Transverse colon (tissue), 4 donors: ENCODE measurements around the gene TNRC6B. TPM values are rescaled to one million over a fixed set of nuclear protein-coding genes. Genes with fewer than 3 reads are reported as not detected.

Source experiments
- DNase-seq: peaks from one replicate; pipeline ENCODE4 v3.0.0-alpha.2; 2019
- H3K27ac ChIP-seq, 4 donors: fragments of 200-600 bp; sonication (generic); 2 replicates each; pipeline ENCODE4 v1.5.1; 2016 to 2018; ENCODE audit warnings: inconsistent platforms in 4 of 4
- H3K27me3 ChIP-seq: fragments of 200-600 bp; sonication (generic); 2 replicates; pipeline ENCODE4 v1.5.1; 2017; ENCODE audit warnings: inconsistent platforms
- H3K36me3 ChIP-seq, 4 donors: fragments of 200-600 bp; sonication (generic); 2 replicates each; pipeline ENCODE4 v1.5.1; 2017 to 2019; ENCODE audit warnings: inconsistent platforms in 4 of 4
- H3K4me1 ChIP-seq, 4 donors: fragments of 200-600 bp; sonication (generic); 2 replicates each; pipeline ENCODE4 v1.5.1; 2017 to 2020; ENCODE audit warnings: inconsistent platforms in 4 of 4
- H3K4me3 ChIP-seq, 4 donors: fragments of 200-600 bp; sonication (generic); 1 replicate in 1 of 4; 2 replicates in 3 of 4; pipeline versions ENCODE4 v1.5.1 to v1.6.1; 2017 to 2019; ENCODE audit warnings: inconsistent platforms in 4 of 4
- H3K9me3 ChIP-seq, 2 donors: fragments of 200-600 bp; sonication (generic); 2 replicates each; pipeline ENCODE4 v1.5.1; 2017 to 2019; ENCODE audit warnings: inconsistent platforms in 2 of 2
- EP300 ChIP-seq: sonication (generic); formaldehyde crosslinking; IDR thresholded peaks from one replicate; pipeline ENCODE4 v1.6.1; 2017; ENCODE audit warnings: antibody characterized with exemption, low read depth
- POLR2A ChIP-seq: fragments of 450-650 bp; IDR thresholded peaks from one replicate; pipeline ENCODE4 v1.6.1; 2016; ENCODE audit warnings: antibody characterized with exemption, mild to moderate bottlenecking, moderate library complexity
- POLR2AphosphoS5 ChIP-seq, 3 donors: sonication (generic); formaldehyde crosslinking; IDR thresholded peaks; one replicate each; pipeline ENCODE4 v1.6.1; 2016; ENCODE audit warnings: antibody characterized with exemption in 3 of 3
- WGBS, 2 donors: methylation state at CpG; one replicate each; pipeline ENCODE4 v1.1.5; 2018; ENCODE audit warnings: low coverage in 1 of 2; 5-methylcytosine and 5-hydroxymethylcytosine counted together
- in situ Hi-C, 4 donors: fragments of 200-750 bp; cut with MboI; loops; one replicate each; pipeline versions ENCODE4 v1.15.0 to v1.15.1; 2017; ENCODE audit warnings: low sequenced_read_pairs in 3 of 4, low pct_ligation_motif_present in 1 of 4, low pct_unique_long_range_greater_than_20kb in 1 of 4
- intact Hi-C: fragments of 100-400 bp; cut with DNase I; formaldehyde crosslinking; loops from one replicate; pipeline ENCODE4 v1.15.1; 2023; ENCODE audit warnings: low total_unique reads
- total RNA-seq, 4 donors: library from RNA; depleted of rRNA; stranded (reverse); fragments of >200 nt; gene quantifications; one replicate each; pipeline ENCODE4 v1.1.0, GENCODE V29; 2016
- TF ChIP-seq, protein P1 (sequence below), 5 experiments: fragments of 200-600 bp in 3 of 5; fragments of 450-650 bp in 2 of 5; sonication (generic) in 3 of 5; IDR thresholded peaks; 1 replicate in 2 of 5; 2 replicates in 3 of 5; pipeline ENCODE4 v1.5.1; 2016 to 2017; ENCODE audit warnings: antibody characterized with exemption in 5 of 5, inconsistent platforms in 3 of 5, mild to moderate bottlenecking in 2 of 5, moderate library complexity in 1 of 5

The TNRC6B gene
- total RNA-seq, 4 donors from 2014 or later: 36.7 to 108 (median 54.0) TPM

DNA sequence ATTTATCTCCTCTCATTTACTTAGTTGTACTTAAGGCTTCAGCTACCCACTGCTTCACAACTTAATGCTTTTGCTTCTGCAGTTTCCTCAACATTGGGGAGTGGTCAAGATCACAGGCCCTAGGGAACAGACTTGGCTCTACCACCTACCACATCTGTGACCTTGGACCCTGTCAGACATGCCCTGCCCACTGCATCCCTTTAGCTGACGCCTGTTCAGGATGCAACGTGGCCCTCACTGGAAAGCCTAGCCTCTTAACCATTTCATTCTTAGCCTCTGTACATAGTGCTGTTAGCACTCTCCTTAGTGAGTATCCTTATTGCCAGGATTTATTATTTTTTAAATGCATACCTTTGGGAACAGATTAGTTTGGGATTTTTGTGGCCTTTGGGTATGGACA lies 34.4 kb downstream of the TNRC6B start:
- peak overlapping the region in 2 of 4 donors; percentile 22 for H3K27ac ChIP-seq
- no peak for DNase-seq
- WGBS, 2 donors: 44 to 70% methylated on average over 2 of the region's 2 CpGs
- H3K9me3 ChIP-seq: no peaks in the 10 kb centered on the region
- TF ChIP-seq EP300 (no peak), POLR2AphosphoS5 (IDR thresholded peaks at IDR 0.05) (no peak), POLR2A (no peak)
- TF ChIP-seq, protein P1, sequence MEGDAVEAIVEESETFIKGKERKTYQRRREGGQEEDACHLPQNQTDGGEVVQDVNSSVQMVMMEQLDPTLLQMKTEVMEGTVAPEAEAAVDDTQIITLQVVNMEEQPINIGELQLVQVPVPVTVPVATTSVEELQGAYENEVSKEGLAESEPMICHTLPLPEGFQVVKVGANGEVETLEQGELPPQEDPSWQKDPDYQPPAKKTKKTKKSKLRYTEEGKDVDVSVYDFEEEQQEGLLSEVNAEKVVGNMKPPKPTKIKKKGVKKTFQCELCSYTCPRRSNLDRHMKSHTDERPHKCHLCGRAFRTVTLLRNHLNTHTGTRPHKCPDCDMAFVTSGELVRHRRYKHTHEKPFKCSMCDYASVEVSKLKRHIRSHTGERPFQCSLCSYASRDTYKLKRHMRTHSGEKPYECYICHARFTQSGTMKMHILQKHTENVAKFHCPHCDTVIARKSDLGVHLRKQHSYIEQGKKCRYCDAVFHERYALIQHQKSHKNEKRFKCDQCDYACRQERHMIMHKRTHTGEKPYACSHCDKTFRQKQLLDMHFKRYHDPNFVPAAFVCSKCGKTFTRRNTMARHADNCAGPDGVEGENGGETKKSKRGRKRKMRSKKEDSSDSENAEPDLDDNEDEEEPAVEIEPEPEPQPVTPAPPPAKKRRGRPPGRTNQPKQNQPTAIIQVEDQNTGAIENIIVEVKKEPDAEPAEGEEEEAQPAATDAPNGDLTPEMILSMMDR (IDR thresholded peaks at IDR 0.05): no peak
- H3K36me3 ChIP-seq: no peaks in the 10 kb centered on the region
- peaks cover 10 to 76% (median 27%) of the 10 kb centered on the region in 4 donors for H3K4me1 ChIP-seq
- in situ Hi-C loops: no loop called here
- no peak overlapping the region for H3K4me3 ChIP-seq
- no peaks in the 10 kb centered on the region for H3K27me3 ChIP-seq
- intact Hi-C loops: no loop called here

DNA sequence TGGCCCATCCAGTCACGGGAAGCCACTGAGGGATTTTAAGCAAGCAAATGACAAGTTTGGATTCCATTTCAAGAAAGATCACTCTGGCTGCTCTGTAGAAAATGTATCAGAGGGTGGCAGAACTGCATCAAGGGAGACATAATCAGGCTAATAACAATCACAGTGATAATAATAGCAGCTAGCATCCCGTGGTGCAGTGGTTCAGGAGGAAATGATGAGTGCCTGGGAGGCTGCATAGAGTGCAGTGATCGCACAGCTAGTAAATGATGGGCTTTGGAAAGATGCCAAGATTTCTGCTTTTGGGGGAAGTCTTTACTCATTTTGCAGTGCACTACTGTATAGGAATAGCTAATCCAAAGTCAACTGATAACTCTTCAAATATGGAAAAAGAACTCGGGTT lies 35.8 kb downstream of the TNRC6B start:
- Histone ChIP-seq H3K27ac (no peak overlapping the region), H3K36me3 (no peaks in the 10 kb centered on the region), H3K27me3 (no peaks in the 10 kb centered on the region), H3K4me1 (peaks cover 10 to 85% (median 29%) of the 10 kb centered on the region in 4 donors), H3K4me3 (no peak overlapping the region), H3K9me3 (no peaks in the 10 kb centered on the region)
- WGBS, 2 donors: 52 to 64% methylated on average over 3 to 4 of the region's 4 CpGs
- in situ Hi-C loops (no loop called here), intact Hi-C loops (no loop called here)
- TF ChIP-seq POLR2AphosphoS5 (IDR thresholded peaks at IDR 0.05) (no peak), POLR2A (no peak), EP300 (no peak)
- TF ChIP-seq, protein P1 (IDR thresholded peaks at IDR 0.05): no peak
- DNase-seq: no peak

DNA sequence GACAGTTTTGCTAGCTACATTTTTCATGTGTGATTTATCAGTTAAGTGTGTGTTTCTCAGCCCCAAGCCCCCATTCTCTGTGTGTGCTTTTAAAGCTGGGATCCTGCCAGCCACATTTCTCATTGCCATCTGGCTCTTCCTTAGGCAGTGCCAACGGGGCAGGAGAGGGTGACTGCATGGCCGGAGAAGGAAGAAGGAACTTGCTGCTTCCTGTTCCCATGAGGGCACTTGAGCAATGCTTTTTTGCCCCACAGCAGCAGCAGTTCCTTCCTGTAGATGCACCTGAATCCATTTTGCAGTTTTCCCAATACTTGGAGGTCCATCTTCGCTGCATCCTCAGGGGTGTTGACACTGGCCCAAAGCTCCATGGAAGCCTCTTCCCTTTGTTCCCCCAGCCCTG lies 37.5 kb downstream of the TNRC6B start:
- H3K4me1 ChIP-seq: peaks cover 6 to 87% (median 45%) of the 10 kb centered on the region in 4 donors
- in situ Hi-C loops: no loop called here
- DNase-seq: no peak

DNA sequence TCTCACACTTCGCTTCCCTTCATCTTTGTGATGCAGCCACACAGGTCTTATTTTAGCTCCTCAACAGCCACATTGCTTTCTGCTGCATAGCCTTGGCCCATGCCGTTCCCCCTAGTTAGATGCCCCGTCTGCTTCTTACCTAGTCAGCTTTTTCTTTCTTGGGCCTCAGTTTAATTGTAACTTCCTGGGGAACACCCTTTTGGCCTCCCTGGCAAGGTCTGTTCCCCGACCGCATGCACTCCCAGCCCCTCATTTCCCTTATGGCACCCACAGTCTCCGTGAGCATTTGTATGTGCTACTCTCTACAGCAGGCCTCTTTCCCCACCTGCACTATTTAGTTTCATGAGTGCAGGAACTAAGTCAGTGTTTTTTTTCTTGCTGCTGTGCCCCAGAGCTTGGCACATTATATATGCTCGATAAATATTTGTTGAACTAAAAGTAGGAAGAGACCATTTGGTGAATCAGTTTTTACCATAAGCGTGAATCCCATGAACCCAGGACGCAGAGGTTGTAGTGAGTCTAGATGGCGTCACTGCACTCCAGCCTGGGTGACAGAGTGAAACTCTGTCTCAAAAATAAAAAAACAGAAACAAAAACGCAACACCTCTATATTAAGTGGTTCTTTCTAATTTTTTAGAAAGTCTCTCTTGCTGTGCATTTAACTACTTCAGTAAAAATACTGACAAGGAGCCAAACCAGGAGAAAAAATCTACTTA lies 38.5 kb downstream of the TNRC6B start:
- Histone ChIP-seq H3K9me3 (no peaks in the 10 kb centered on the region), H3K4me1 (peaks cover 6 to 87% (median 51%) of the 10 kb centered on the region in 4 donors), H3K27me3 (no peaks in the 10 kb centered on the region), H3K4me3 (no peak overlapping the region), H3K36me3 (no peaks in the 10 kb centered on the region), H3K27ac (peak overlapping the region in 3 of 4 donors; percentile 15 to 33 (median 15))
- in situ Hi-C loops: no loop called here
- TF ChIP-seq EP300 (no peak), POLR2AphosphoS5 (IDR thresholded peaks at IDR 0.05) (no peak), POLR2A (no peak)
- TF ChIP-seq, protein P1 (IDR thresholded peaks at IDR 0.05): no peak
- WGBS, 2 donors: 76 to 81% methylated on average over 9 to 11 of the region's 11 CpGs
- DNase-seq: peak; percentile 28
- intact Hi-C loops: no loop called here

More for the DNA sequence above, 37.5 kb downstream of the TNRC6B start:
- Histone ChIP-seq H3K27ac (peak overlapping the region in 3 of 4 donors; percentile 15 to 33 (median 15)), H3K36me3 (no peaks in the 10 kb centered on the region), H3K9me3 (no peaks in the 10 kb centered on the region), H3K4me3 (no peak overlapping the region), H3K27me3 (no peaks in the 10 kb centered on the region)
- 64 to 75% methylated on average over 3 of the region's 3 CpGs for WGBS, 2 donors
- intact Hi-C loops: no loop called here
- TF ChIP-seq EP300 (no peak), POLR2AphosphoS5 (IDR thresholded peaks at IDR 0.05) (no peak), POLR2A (no peak)
- TF ChIP-seq, protein P1 (IDR thresholded peaks at IDR 0.05): no peak
